Naive thymus-derived CD4-positive, alpha-beta T cell (primary cell): ENCODE results near the gene RNF5. TPM values are rescaled to one million over a fixed set of nuclear protein-coding genes. Genes with fewer than 3 reads are reported as not detected.

Experiments
- ATAC-seq: fragments of 150-1000 bp; cut with Tn5 transposase; 2 replicates; pipeline ENCODE4 v1.10.0; 2021; ENCODE audit warnings: mild to moderate bottlenecking, moderate library complexity
- CTCF ChIA-PET: fragments of 350-600 bp; sonication (Branson Sonifier 250); formaldehyde crosslinking; loops from one replicate; lab custom pipeline; 2021; ENCODE audit warnings: antibody characterized with exemption; lab: Charles Lee
- POLR2A ChIA-PET: fragments of 350-600 bp; sonication (Branson Sonifier 250); formaldehyde crosslinking; loops from one replicate; lab custom pipeline; 2021; ENCODE audit warnings: antibody characterized with exemption, inconsistent platforms; lab: Charles Lee
- DNase-seq, 9 donors: peaks; one replicate each; pipeline versions ENCODE4 v3.0.0 to v3.0.0-alpha.2; 2020 to 2022; ENCODE audit warnings: mixed read lengths in 1 of 9
- H3K27ac ChIP-seq: one replicate; pipeline ENCODE4 v1.7.0; 2013; ENCODE audit warnings: mild to moderate bottlenecking, low read depth, low read length, moderate library complexity
- H3K27me3 ChIP-seq, 2 donors: one replicate each; pipeline ENCODE4 v1.7.0; 2013; ENCODE audit warnings: low read length in 2 of 2, mild to moderate bottlenecking in 2 of 2, moderate library complexity in 2 of 2; ENCODE audit not compliant: control insufficient read depth in 2 of 2, insufficient read depth in 2 of 2
- H3K36me3 ChIP-seq, 3 experiments: 1 replicate in 2 of 3; 2 replicates in 1 of 3; pipeline ENCODE4 v1.7.0; 2013; ENCODE audit warnings: low read length in 3 of 3, mild to moderate bottlenecking in 3 of 3, moderate library complexity in 1 of 3; ENCODE audit not compliant: insufficient read depth in 3 of 3, control insufficient read depth in 2 of 3
- H3K4me1 ChIP-seq, 2 donors: one replicate each; pipeline ENCODE4 v1.7.0; 2013; ENCODE audit warnings: low read length in 2 of 2, mild to moderate bottlenecking in 2 of 2, moderate library complexity in 1 of 2; ENCODE audit not compliant: control insufficient read depth in 2 of 2, insufficient read depth in 2 of 2
- H3K4me3 ChIP-seq: 2 replicates; pipeline ENCODE4 v1.7.0; 2013; ENCODE audit warnings: mild to moderate bottlenecking, low read length
- H3K9me3 ChIP-seq, 3 experiments: 1 replicate in 2 of 3; 2 replicates in 1 of 3; pipeline ENCODE4 v1.7.0; 2013; ENCODE audit warnings: low read length in 3 of 3; ENCODE audit not compliant: control insufficient read depth in 2 of 3
- H3K27ac Mint-ChIP-seq, 9 donors: one replicate each; pipeline ENCODE4 v1.8.0; 2020 to 2022; ENCODE audit warnings: mixed read lengths in 9 of 9, mild to moderate bottlenecking in 8 of 9, moderate library complexity in 5 of 9, inconsistent platforms in 2 of 9
- H3K27me3 Mint-ChIP-seq, 5 donors: one replicate each; pipeline ENCODE4 v1.8.0; 2021 to 2022; ENCODE audit warnings: mixed read lengths in 5 of 5, mild to moderate bottlenecking in 1 of 5
- H3K36me3 Mint-ChIP-seq, 5 donors: one replicate each; pipeline ENCODE4 v1.8.0; 2020 to 2022; ENCODE audit warnings: mixed read lengths in 5 of 5, mild to moderate bottlenecking in 3 of 5, inconsistent platforms in 1 of 5
- H3K4me1 Mint-ChIP-seq, 7 donors: one replicate each; pipeline ENCODE4 v1.8.0; 2020 to 2022; ENCODE audit warnings: mixed read lengths in 7 of 7, mild to moderate bottlenecking in 3 of 7, inconsistent platforms in 1 of 7
- H3K4me3 Mint-ChIP-seq, 10 donors: one replicate each; pipeline ENCODE4 v1.8.0; 2020 to 2022; ENCODE audit warnings: mild to moderate bottlenecking in 10 of 10, mixed read lengths in 10 of 10, moderate library complexity in 6 of 10, inconsistent platforms in 2 of 10
- H3K9me3 Mint-ChIP-seq, 11 donors: one replicate each; pipeline ENCODE4 v1.8.0; 2020 to 2022; ENCODE audit warnings: mixed read lengths in 11 of 11, mild to moderate bottlenecking in 4 of 11, inconsistent platforms in 1 of 11, moderate library complexity in 1 of 11
- intact Hi-C, 2 donors: fragments of 100-400 bp; cut with micrococcal nuclease; formaldehyde crosslinking; loops; one replicate each; pipeline ENCODE4 v1.15.1; 2023
- polyA plus RNA-seq, 2 donors: library from polyadenylated mRNA; unstranded; fragments of 300-500 nt; fragmentation: Illumina TruSeq; gene quantifications; one replicate each; pipeline ENCODE4 v1.2.3, GENCODE V29; 2021
- total RNA-seq, 6 experiments: library from RNA in 5 of 6; stranded (reverse) in 5 of 6; gene quantifications; 1 replicate in 5 of 6; 2 replicates in 1 of 6; pipeline ENCODE4 v1.2.3 and lab custom pipeline; 2021 to 2026

Gene RNF5
- total and polyA plus RNA-seq, 7 experiments from 2014 or later: 17.0 to 111 (median 45.3) TPM

DNA sequence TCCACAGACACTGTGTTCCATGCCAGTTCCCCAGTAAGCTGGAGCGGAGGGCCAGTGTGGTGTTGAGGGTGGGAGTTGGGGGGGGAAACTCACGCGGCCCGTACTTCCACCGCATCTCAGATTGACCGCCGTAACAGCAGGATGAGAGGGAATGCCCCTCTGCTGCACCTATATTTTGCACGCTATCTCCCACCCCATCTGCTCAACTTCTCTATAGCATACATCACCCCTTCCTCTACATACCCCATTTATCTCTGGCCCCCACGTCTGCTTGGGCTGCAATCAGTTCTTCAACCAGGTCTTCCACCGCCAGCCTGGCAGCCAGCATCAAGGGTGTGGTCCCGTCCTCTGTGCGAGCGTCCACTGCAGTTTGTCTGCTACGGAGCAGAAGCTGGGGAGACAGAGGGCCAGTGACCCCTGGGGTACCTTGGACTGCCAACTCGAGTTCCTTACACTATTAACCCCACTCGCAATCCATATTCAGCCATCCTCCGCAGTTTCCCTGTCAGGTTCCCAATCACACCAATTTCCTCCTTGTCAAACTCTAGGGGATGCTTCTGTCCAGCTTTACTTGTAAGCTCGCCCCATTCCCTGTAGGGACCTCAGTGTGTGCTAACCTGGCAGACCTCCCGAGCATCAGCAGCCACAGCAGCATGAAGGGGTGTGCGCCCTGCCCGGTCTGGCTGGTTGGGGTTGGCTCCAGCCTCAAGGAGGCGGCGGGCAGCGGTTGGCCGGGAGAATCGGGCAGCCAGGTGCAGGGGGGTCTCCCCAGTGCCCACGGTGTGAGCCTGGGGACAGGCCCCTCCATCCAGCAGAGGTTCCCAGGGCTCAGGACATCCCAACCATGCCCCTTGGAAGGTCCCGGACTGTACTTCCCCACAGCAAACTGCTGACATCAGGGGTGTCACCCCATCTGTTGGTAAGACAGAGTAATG is 18.7 kb downstream of the RNF5 start:
- Histone ChIP-seq H3K27me3 (no peaks in the 10 kb centered on the region), H3K4me3 (peak overlapping the region; percentile 98), H3K4me1 (peaks cover 20 to 29% of the 10 kb centered on the region in 2 donors), H3K36me3 (peaks cover 0 to 8% (median 0%) of the 10 kb centered on the region in 3 experiments), H3K27ac (peak overlapping the region; percentile 97), H3K9me3 (no peaks in the 10 kb centered on the region)
- CTCF ChIA-PET: interaction anchor here (0.7 to 1.5 kb wide), 3 partner anchors 69 to 916 kb away, joined by 3 to 4 read pairs (median 3); partner anchors contain the start of gene ATF6B
- peak overlapping the region; percentile 86 to 99 (median 97) for H3K27ac Mint-ChIP-seq
- intact Hi-C loops: loop anchor here (5.0 to 10.0 kb wide), 7 partner anchors 372 to 1580 kb away; partner anchors contain the start of genes B3GALT4 (in 1 of the 2), CLIC1 (in 1 of the 2), CUTA (in 1 of the 2) and HSD17B8 (in 1 of the 2)
- POLR2A ChIA-PET: interaction anchor here (0.6 to 7.8 kb wide), 7 partner anchors 8 to 1201 kb away, joined by 3 to 79 read pairs (median 6); partner anchors contain the start of genes ATF6B and FKBPL
- H3K9me3 Mint-ChIP-seq: no peaks in the 10 kb centered on the region
- H3K27me3 Mint-ChIP-seq: no peaks in the 10 kb centered on the region
- ATAC-seq (no peak), DNase-seq (peak in 1 of 9 donors; percentile 17)
- H3K36me3 Mint-ChIP-seq: peaks cover 0 to 7% (median 0%) of the 10 kb centered on the region in 5 donors
- peaks cover 22 to 33% (median 31%) of the 10 kb centered on the region in 7 donors for H3K4me1 Mint-ChIP-seq
- peak overlapping the region; percentile 92 to 99 (median 97) for H3K4me3 Mint-ChIP-seq

DNA sequence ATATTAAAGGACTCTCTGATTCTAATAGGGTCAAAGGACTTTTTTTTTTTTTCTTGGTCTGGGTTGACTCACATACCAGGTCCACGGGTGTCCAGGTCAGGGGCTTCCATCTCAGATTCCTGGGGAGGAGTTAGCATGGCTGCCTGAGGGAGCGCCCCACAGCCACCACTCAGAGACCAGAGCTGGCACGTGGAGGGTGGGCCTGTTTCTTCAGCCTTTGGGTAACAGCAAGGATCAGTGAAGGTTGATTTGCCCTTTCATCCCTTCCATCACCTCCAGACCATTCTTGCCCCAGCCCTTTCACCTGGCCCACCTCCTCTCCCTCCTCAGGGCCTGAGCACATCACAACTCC is 20.1 kb downstream of the RNF5 start:
- Histone ChIP-seq H3K27ac (no peak overlapping the region), H3K9me3 (no peaks in the 10 kb centered on the region), H3K4me1 (peaks cover 19 to 21% of the 10 kb centered on the region in 2 donors), H3K36me3 (no peaks in the 10 kb centered on the region), H3K4me3 (no peak overlapping the region), H3K27me3 (no peaks in the 10 kb centered on the region)
- ATAC-seq (no peak), DNase-seq (no peak)
- intact Hi-C loops: loop anchor here (5.0 to 10.0 kb wide), 7 partner anchors 374 to 1581 kb away; partner anchors contain the start of genes B3GALT4 (in 1 of the 2), CLIC1 (in 1 of the 2), CUTA (in 1 of the 2) and HSD17B8 (in 1 of the 2)
- Mint-ChIP-seq H3K27me3 (peaks cover 0 to under 1% (median 0%) of the 10 kb centered on the region in 5 donors), H3K4me1 (peaks cover 20 to 32% (median 29%) of the 10 kb centered on the region in 7 donors), H3K27ac (peak overlapping the region in 6 of 9 donors; percentile 31 to 97 (median 58)), H3K36me3 (no peaks in the 10 kb centered on the region), H3K4me3 (peak overlapping the region in 4 of 10 donors; percentile 8 to 41 (median 26)), H3K9me3 (no peaks in the 10 kb centered on the region)
- ChIA-PET POLR2A (interaction anchor here (0.7 to 1.1 kb wide), 4 partner anchors 9 to 680 kb away, joined by 3 to 5 read pairs (median 4); no protein-coding TSS in a partner anchor), CTCF (interaction anchor here (1.5 kb wide), 1 partner anchor 71 kb away, joined by 3 read pairs; the partner anchor contains the start of gene ATF6B)

DNA sequence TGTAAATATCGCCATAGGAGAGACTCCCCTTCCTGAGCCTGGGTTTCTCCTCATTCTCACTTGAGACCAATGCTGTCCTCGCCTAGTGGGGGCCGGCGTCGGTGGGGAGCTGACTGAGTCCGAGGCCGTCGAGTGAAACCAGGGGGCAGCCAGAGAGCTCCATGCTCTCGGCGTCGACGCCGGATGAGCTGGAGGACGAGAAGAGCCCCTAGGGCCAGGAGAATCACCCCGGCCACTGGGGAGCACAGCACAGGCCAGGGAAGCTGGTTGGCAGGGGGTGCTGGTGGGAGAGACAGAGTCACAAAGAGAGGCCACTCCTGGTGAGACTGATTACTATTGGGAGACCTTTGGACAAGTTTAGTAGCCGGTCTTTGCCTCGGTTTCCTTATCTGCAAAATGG is 20.7 kb downstream of the RNF5 start:
- Mint-ChIP-seq H3K36me3 (no peaks in the 10 kb centered on the region), H3K4me1 (peaks cover 15 to 27% (median 24%) of the 10 kb centered on the region in 7 donors), H3K4me3 (peak overlapping the region in 1 of 10 donors; percentile 7), H3K27me3 (peaks cover 0 to 3% (median 0%) of the 10 kb centered on the region in 5 donors), H3K9me3 (no peaks in the 10 kb centered on the region), H3K27ac (peak overlapping the region in 3 of 9 donors; percentile 31 to 97 (median 69))
- ChIA-PET POLR2A (interaction anchor here (0.7 kb wide), 1 partner anchor 679 kb away, joined by 5 read pairs; no protein-coding TSS in a partner anchor), CTCF (no interaction called here)
- no peak for ATAC-seq
- intact Hi-C loops: loop anchor here (5.0 to 10.0 kb wide), 7 partner anchors 374 to 1582 kb away; partner anchors contain the start of genes B3GALT4 (in 1 of the 2), CLIC1 (in 1 of the 2), CUTA (in 1 of the 2) and HSD17B8 (in 1 of the 2)
- Histone ChIP-seq H3K27me3 (no peaks in the 10 kb centered on the region), H3K36me3 (no peaks in the 10 kb centered on the region), H3K4me3 (no peak overlapping the region), H3K4me1 (peaks cover 14 to 16% of the 10 kb centered on the region in 2 donors), H3K27ac (no peak overlapping the region), H3K9me3 (no peaks in the 10 kb centered on the region)
- DNase-seq: no peak

DNA sequence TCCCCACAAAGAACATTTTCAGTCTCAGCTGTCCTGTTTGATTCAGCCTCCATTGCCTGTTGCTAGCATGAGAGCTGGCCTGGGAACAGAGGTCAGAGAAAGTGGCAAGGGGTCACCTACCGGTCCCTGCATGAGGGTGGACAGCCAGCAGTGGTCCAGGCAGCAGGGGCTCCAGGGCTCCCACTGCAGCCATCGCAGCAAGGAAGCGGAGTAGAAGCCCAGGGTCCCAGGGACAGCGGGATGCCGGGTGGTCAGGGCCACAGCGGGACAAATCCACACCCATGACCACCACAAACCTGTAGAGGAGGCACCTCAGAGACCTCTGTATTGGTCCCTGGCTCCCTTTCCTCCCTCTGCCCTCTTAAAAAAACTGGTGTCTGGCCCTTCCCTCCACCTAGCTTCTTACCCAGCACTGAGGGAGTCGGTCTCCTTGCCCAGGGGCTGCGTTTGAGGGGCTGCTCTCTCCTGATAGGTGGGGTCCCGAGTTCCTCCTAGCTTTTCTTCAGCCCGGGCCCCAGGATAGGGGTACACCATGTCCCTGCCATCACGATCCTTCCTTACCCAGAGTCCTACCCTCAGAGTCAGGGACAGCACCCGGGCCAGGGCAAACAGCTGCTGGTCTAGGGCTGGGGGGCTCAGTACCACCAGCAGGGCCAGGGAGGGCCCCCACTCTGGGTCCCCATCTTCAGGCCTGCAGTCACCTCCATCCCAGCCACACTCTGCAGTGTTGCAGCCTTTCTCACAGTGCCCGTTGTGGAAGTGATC is 22.7 kb downstream of the RNF5 start:
- ChIA-PET CTCF (interaction anchor here (0.6 kb wide), 1 partner anchor 60 kb away, joined by 4 read pairs; no protein-coding TSS in a partner anchor), POLR2A (no interaction called here)
- DNase-seq (no peak), ATAC-seq (no peak)
- Mint-ChIP-seq H3K27me3 (peaks cover 0 to 14% (median 0%) of the 10 kb centered on the region in 5 donors), H3K36me3 (no peaks in the 10 kb centered on the region), H3K9me3 (peaks cover 0 to 1% (median 0%) of the 10 kb centered on the region in 11 donors), H3K27ac (no peak overlapping the region), H3K4me1 (peaks cover 5 to 10% (median 7%) of the 10 kb centered on the region in 7 donors), H3K4me3 (no peak overlapping the region)
- Histone ChIP-seq H3K4me1 (no peaks in the 10 kb centered on the region), H3K36me3 (no peaks in the 10 kb centered on the region), H3K9me3 (no peaks in the 10 kb centered on the region), H3K27ac (no peak overlapping the region), H3K27me3 (no peaks in the 10 kb centered on the region), H3K4me3 (no peak overlapping the region)
- intact Hi-C loops: no loop called here

DNA sequence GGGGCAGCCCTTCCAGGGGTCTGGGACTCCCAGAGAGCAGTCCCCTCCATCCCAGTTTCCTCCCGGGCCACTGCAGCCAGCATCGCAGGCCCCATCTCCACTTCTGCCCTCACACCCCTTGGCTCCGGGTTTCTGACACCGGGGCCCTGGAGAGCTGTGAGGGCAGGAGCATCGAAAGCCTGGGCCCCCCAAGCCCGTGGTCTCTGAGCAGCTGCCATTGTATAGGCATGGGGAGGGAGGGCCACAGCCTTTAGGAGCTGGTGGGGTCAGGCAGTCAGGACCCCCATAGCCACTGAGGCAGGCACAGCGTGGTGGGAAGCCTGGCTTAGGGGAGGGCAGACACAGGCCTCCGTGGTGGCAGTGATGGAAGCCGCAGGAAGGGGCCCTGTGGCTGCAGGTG is 24.0 kb downstream of the RNF5 start:
- Mint-ChIP-seq H3K27me3 (peaks cover 0 to 17% (median 0%) of the 10 kb centered on the region in 5 donors), H3K9me3 (peaks cover 0 to 1% (median 0%) of the 10 kb centered on the region in 11 donors), H3K4me1 (peaks cover 0 to 5% (median under 1%) of the 10 kb centered on the region in 7 donors), H3K36me3 (no peaks in the 10 kb centered on the region), H3K4me3 (no peak overlapping the region), H3K27ac (no peak overlapping the region)
- H3K27ac ChIP-seq: no peak overlapping the region
- intact Hi-C loops: no loop called here
- ChIA-PET POLR2A (no interaction called here), CTCF (no interaction called here)
- H3K36me3 ChIP-seq: no peaks in the 10 kb centered on the region
- H3K4me3 ChIP-seq: no peak overlapping the region
- H3K4me1 ChIP-seq: no peaks in the 10 kb centered on the region
- no peak for DNase-seq
- H3K27me3 ChIP-seq: no peaks in the 10 kb centered on the region
- ATAC-seq: no peak
- no peaks in the 10 kb centered on the region for H3K9me3 ChIP-seq
